Ramos (cell line): ENCODE results near the gene TAF1C.
"Not testable (repeated sequence)": the region's sequence is repeated elsewhere in the genome, so short reads cannot be mapped to it uniquely, and the experiment has no call there.

Experiments used
- in situ Hi-C: fragments of 300-500 bp; cut with MboI; formaldehyde crosslinking; loops from one replicate; pipeline ENCODE4 v1.14.3; 2022; ENCODE audit warnings: low sequenced_read_pairs; ENCODE audit not compliant: unreplicated experiment

Gene TAF1C

GRCh38 chr16:84212154-84212553, 25.3 kb upstream of the TAF1C start:
- in situ Hi-C loops, result no loop called here

- in situ Hi-C loops, result no loop called here
Measured at GRCh38 chr16:84209989-84210388, 23.1 kb upstream of the TAF1C start.

- in situ Hi-C loops, result no loop called here
Measured at GRCh38 chr16:84207879-84208278, 21.0 kb upstream of the TAF1C start.

- in situ Hi-C loops, result no loop called here
Measured at GRCh38 chr16:84207251-84207650, 20.4 kb upstream of the TAF1C start.

- in situ Hi-C loops, result no loop called here
Measured at GRCh38 chr16:84205976-84206691, 19.3 kb upstream of the TAF1C start.

- in situ Hi-C loops, result not testable (repeated sequence)
Measured at GRCh38 chr16:84205123-84205522, 18.3 kb upstream of the TAF1C start.

GRCh38 chr16:84204551-84204950, 17.7 kb upstream of the TAF1C start:
- in situ Hi-C loops, result not testable (repeated sequence)

GRCh38 chr16:84199861-84200260, 13.0 kb upstream of the TAF1C start:
- in situ Hi-C loops, result no loop called here

- in situ Hi-C loops, result no loop called here
Measured at GRCh38 chr16:84199097-84199496, 12.2 kb upstream of the TAF1C start.

GRCh38 chr16:84198401-84198800, 11.5 kb upstream of the TAF1C start:
- in situ Hi-C loops, result no loop called here

- in situ Hi-C loops, result no loop called here
Measured at GRCh38 chr16:84197466-84198128, 10.7 kb upstream of the TAF1C start.

GRCh38 chr16:84196727-84197394, 10.0 kb upstream of the TAF1C start:
- in situ Hi-C loops, result no loop called here

GRCh38 chr16:84196101-84196500, 9.2 kb upstream of the TAF1C start:
- in situ Hi-C loops, result no loop called here

GRCh38 chr16:84195201-84196093, 8.6 kb upstream of the TAF1C start:
- in situ Hi-C loops, result no loop called here

GRCh38 chr16:84194470-84195200, 7.8 kb upstream of the TAF1C start:
- in situ Hi-C loops, result no loop called here

- in situ Hi-C loops, result no loop called here
Measured at GRCh38 chr16:84194018-84194417, 7.2 kb upstream of the TAF1C start.

GRCh38 chr16:84193480-84193879, 6.6 kb upstream of the TAF1C start:
- in situ Hi-C loops, result no loop called here

GRCh38 chr16:84191466-84191865, 4.6 kb upstream of the TAF1C start:
- in situ Hi-C loops, result no loop called here

GRCh38 chr16:84190731-84191388, 4.0 kb upstream of the TAF1C start, which contains the start of gene ADAD2:
ADAD2 (plus strand) TSS chr16:84191157; CDS start chr16:84191231, 74 bp downstream.
- in situ Hi-C loops, result no loop called here
